ENCODE measurements around the gene SPN.
"Not testable (repeated sequence)": the region's sequence is repeated elsewhere in the genome, so short reads cannot be mapped to it uniquely, and the experiment has no call there.

Gene SPN

GRCh38 chr16:29646947-29647346 is 16.1 kb upstream of the SPN start:
- DNase-seq, result no peak

- no peak for DNase-seq
These were observed 13.2 kb upstream of the SPN start for GRCh38 chr16:29649588-29650494.

GRCh38 chr16:29650771-29651170 is 12.3 kb upstream of the SPN start:
- DNase-seq, result no peak

GRCh38 chr16:29651774-29652349 is 11.2 kb upstream of the SPN start:
- DNase-seq, result no peak

- DNase-seq, result no peak
These were observed 9.6 kb upstream of the SPN start for GRCh38 chr16:29653471-29653870.

- not testable (repeated sequence) for DNase-seq
These were observed 9.2 kb upstream of the SPN start for GRCh38 chr16:29653890-29654289.

GRCh38 chr16:29656688-29657523 is 6.1 kb upstream of the SPN start:
- DNase-seq, result no peak

GRCh38 chr16:29658705-29659104 is 4.3 kb upstream of the SPN start:
- DNase-seq, result no peak

- DNase-seq, result no peak
These were observed 883 bp upstream of the SPN start for GRCh38 chr16:29662000-29662728.

GRCh38 chr16:29662729-29663015 is 375 bp upstream of the SPN start:
- DNase-seq, result no peak

- no peak for DNase-seq
These were observed 702 bp downstream of the SPN start for GRCh38 chr16:29663807-29664090.

- DNase-seq, result no peak
These were observed 1.3 kb downstream of the SPN start for GRCh38 chr16:29664091-29664921.

- DNase-seq, result no peak
These were observed 2.4 kb downstream of the SPN start for GRCh38 chr16:29665294-29666077.

- DNase-seq, result not testable (repeated sequence)
These were observed 4.2 kb downstream of the SPN start for GRCh38 chr16:29667322-29667610.

- no peak for DNase-seq
These were observed 4.7 kb downstream of the SPN start for GRCh38 chr16:29667755-29668154.

- no peak for DNase-seq
These were observed 5.2 kb downstream of the SPN start for GRCh38 chr16:29668267-29668666.

GRCh38 chr16:29673501-29673900 is 10.5 kb downstream of the SPN start:
- DNase-seq, result no peak

GRCh38 chr16:29674188-29674587 is 11.1 kb downstream of the SPN start:
- DNase-seq, result peak; percentile 74

- DNase-seq, result peak; percentile 14 to 19
These were observed 13.0 kb downstream of the SPN start for GRCh38 chr16:29675811-29676643.

- no peak for DNase-seq
These were observed 14.1 kb downstream of the SPN start for GRCh38 chr16:29676989-29677785.

Data from hippocampal formation (tissue), 2 donors.